ENCODE results near the gene MAPKAP1.

Gene MAPKAP1

GRCh38 chr9:125431741-125432271 lies 275.2 kb downstream of the MAPKAP1 start:
- no peak for DNase-seq (ENCODE audit: low read depth)

DNA sequence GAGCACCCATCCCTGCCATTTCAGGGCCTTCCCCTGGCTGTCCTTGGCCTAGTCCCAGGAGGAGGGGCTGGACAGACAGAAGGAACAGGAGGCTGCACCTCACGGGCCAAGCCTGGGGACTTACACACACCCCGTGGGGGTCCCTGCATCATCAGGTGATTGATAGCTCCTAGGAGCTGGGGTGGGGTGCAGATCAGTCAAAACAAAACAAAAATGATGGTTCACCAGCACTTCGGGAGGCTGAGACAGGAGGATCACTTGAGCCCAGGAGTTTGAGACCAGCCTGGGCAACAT lies 276.0 kb downstream of the MAPKAP1 start:
- no peak for DNase-seq (ENCODE audit: low read depth)

GRCh38 chr9:125430161-125431011 lies 276.6 kb downstream of the MAPKAP1 start:
- no peak for DNase-seq (ENCODE audit: low read depth)

DNA sequence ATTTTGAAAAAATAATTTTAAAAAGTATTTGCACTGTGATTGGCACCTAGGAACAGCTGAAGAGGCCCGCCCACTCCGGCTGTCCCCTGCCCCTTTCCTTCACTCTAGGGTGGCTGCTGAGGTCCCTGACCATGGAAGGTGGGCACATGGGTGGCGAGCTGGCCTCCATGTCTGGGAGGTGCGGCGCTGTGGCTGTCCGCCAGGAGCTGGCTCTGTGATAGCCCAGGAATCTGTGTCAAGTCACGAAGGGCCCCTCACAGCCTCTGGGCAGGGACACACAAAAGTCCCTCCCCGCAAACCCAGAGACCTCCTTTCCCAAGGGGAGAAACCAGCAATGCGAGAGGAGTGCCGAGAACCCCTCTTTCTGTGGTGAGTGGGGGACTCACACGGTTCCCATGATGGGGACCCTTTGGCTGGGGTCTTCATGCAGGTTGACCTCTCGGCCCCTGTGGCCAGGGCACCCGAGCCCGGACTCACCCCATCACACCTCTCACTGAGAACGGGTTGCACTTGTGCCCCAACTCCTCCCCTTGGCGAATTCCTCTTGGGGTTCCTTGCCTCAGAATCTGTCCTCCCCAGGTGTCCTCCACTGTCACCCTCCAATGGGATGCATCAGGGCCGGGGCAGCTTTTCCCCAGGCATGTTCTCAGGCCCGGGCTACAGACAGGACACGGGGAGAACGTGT lies 277.4 kb downstream of the MAPKAP1 start:
- no peak for DNase-seq (ENCODE audit: low read depth)

DNA sequence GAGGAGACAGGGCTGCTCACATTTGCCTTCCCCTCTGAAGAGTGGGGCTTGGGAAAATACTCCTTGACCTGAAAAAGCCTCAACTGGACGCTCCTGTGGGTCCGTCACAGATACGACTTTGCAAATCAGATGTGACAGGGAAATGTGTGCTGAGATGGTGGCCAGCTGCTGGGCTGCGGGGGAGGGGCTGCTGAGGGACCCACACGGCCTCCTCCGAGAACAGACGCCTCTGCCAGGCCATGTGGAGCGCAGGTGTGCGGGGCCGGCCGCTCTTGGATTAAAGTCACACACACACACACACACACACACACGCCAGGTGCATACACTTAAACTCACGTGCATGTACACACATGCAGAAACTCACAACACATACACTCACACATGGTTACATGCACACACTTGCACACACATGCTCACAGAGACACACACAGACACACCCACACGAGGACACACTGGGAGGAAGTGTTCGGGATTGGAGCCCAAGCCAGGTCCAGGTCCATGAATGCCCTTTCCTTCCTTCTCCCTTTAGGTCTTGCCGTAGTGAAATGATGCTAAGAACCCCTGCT lies 278.0 kb downstream of the MAPKAP1 start:
- no peak for DNase-seq (ENCODE audit: low read depth)

GRCh38 chr9:125428060-125428901 lies 278.7 kb downstream of the MAPKAP1 start:
- no peak for DNase-seq (ENCODE audit: low read depth)

GRCh38 chr9:125427556-125427955 lies 279.5 kb downstream of the MAPKAP1 start:
- DNase-seq (ENCODE audit: low read depth) = no peak

DNA sequence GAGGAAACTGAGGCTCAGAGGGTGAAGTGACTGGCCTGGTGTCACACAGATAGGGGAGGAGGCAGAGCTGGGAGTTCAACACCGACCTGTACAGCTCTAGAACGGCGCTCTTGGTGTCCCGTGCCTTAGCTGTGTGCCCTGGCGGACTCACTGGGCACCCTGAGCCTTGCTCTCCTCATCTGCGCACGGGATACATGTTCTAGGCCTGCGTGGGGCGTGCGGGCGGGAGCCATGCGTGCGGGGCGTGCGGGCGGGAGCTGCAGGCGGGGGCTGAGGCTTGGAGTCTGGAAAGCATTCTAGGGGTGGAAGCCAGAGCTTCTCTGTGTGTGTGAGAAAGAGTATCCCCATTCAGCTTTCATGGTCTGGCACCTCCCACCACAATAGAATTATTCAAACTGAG lies 280.1 kb downstream of the MAPKAP1 start:
- no peak for DNase-seq (ENCODE audit: low read depth)

DNA sequence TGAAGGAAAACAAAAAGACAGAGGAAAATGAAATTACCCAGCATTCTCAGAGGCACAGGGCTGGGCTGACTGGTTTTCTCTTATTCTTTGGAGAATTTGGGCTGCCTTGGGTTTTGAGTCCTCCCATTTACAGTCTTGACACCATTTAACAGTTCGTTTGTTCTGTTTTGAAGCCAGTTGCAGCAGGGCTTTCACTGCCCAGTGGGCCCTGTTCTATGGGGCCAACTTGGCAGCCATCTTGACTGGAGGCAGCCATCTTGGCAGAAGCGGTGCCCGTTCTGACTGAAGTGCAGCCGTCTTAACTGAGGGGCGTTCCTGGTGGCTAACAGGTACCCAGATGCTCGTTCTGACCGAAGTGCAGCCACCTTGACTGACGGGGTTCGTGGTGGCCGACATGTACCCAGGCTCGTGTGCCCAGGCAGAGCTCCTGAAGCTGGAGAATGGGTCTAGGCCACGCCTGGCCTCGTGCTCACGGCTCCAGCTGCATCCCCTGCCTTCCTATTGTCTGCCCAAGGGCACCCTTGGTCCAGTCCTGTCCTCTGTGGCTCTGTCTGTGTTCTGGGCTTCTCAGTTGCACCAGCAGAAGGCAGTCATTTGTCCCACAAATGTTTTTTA lies 281.0 kb downstream of the MAPKAP1 start:
- DNase-seq (ENCODE audit: low read depth) = no peak

GRCh38 chr9:125425170-125425897 lies 281.7 kb downstream of the MAPKAP1 start:
- no peak for DNase-seq (ENCODE audit: low read depth)

DNA sequence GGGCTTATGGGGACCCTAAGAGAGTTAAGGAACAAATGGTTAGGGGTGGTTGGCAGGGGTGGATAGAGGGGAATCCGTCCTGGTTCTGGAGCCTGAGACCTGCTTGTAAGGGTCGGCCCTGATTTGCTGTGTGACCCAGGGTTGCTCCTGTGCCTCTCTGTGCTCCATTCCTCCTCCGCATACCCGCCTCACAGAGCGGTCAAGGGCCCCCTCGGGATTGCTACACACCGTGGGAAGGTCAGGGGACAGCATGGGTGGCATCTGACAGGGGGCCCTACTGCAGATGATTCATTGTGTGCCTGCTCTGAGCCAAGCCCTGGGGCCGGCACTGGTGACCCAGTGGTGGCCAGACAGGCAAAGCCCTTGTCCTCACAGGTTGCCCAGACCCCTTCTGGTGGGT lies 283.0 kb downstream of the MAPKAP1 start:
- DNase-seq (ENCODE audit: low read depth) = no peak

DNA sequence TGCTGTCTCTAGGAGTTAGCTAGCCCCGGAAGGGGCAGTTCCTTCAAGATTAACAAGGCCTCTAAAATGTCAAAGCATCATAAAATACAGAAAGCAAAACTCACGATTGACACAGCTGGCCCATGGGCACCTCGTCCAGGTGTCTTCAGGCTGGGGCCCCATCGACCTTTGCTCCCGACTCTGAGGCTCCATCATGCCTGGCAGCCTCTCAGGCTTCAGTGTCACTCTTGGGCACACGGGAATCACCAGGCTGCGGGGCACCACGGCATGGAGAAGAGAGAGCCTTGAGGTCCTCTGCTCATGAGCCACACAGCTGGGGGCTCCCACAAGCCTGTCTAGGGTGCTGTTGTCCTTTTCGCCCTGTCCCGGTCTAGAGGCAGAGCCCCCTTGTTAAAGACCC lies 284.2 kb downstream of the MAPKAP1 start:
- no peak for DNase-seq (ENCODE audit: low read depth)

DNA sequence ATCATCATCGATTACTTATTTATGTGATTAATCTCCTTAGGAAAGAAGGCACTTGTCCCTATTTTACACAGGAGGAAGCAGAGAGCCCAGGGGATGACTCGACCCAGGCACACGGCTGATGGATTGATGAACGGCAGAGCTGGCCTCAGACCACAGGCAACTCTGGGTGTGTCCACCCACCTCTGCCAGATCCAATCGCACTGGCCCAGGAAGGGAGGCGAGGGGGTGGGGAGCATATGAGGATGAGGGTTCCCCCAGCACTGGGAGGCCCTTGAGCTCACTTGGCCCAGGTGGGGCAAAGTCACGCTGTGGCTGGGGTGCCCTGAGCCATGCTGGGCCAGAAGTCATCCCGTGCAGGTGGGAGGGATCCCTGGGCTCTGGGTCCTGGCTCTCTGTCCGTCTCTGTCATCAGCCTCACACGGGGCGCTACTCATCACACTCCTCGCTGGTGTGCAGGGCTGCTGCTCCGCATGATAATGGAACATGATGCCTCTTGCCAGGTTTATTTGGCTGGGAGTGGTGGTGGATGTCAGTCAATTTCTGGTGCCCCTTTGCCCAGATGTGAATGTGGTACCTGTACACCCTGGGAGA lies 285.3 kb downstream of the MAPKAP1 start:
- DNase-seq (ENCODE audit: low read depth) = no peak

- DNase-seq (ENCODE audit: low read depth) = no peak
Observed at GRCh38 chr9:125421166-125421565, 285.8 kb downstream of the MAPKAP1 start.

DNA sequence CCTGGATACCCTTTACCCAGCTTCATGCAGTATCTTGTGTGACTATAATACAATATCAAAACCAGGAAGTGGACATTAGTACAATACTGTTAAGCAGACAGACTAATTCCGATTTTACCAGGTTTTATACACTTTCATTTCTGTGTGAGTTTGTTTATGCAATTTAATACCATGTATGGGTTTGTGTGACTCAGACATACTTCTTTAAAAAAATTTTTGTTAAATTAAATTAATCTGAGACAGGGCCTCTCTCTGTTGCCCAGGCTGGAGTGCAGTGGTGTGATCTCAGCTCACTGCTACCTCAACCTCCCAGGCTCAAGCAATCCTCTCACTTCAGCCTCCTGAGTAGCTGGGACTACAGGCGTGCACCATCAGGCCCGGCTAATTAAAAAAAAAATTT lies 288.6 kb downstream of the MAPKAP1 start:
- peak; percentile 22 for DNase-seq (ENCODE audit: low read depth)

- no peak for DNase-seq (ENCODE audit: low read depth)
Observed at GRCh38 chr9:125416517-125416916, 290.5 kb downstream of the MAPKAP1 start.

- no peak for DNase-seq (ENCODE audit: low read depth)
Observed at GRCh38 chr9:125415583-125416460, 291.2 kb downstream of the MAPKAP1 start.

DNA sequence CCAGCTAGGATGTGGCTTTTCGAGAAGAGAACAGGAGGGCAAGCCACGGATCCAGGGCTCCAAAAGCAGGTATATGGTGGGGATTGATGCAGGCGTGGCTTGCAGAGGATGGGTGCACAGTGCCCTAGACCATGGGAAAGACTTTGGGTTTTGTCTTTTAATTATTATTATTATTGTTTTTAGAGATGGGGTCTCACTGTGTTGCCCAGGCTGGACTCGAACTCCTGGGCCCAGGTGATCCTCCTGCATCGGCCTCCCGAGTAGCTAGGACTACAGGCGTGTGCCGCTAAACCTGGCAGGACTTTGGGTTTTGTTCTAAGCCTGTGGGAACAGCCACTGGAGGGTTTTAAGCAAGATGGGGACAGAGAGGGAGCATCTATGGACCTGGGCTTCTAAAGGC lies 293.4 kb downstream of the MAPKAP1 start:
- no peak for DNase-seq (ENCODE audit: low read depth)

DNA sequence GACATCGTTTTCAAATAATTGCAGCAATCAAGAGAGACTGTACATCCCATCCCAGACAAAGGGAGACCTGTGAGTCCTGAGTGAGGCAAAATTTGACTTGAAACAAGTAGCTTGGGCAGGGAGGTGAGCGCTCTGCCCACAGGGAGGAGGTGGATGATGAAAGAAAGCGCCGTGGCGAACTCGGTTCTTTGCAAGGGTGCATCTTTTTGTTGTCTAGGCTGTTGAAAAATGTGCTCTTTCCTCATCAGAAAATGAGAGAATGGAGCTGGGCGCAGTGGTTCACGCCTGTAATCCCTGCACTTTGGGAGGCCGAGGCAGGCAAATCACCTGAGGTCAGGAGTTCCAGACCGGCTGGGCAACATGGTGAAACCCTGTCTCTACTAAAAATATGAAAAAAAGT lies 294.8 kb downstream of the MAPKAP1 start:
- DNase-seq (ENCODE audit: low read depth) = no peak
